HepG2 (cell line): ENCODE measurements around the gene EYA2. TPM values are rescaled to one million over a fixed set of nuclear protein-coding genes. Genes with fewer than 3 reads are reported as not detected.

Source experiments
- ATAC-seq: fragments of 200-7000 bp; cut with Tn5 transposase; 3 replicates; pipeline ENCODE4 v1.9.1; 2020; ENCODE audit warnings: mild to moderate bottlenecking, moderate library complexity
- BruUV-seq: library from RNA; stranded (reverse); fragments of 400-500 nt; replicated peaks from 2 replicates; lab custom pipeline; 2021; lab: Mats Ljungman, UMichigan
- CTCF ChIA-PET: fragments of 300-600 bp; formaldehyde crosslinking; extraction: SDS; loops from one replicate; lab custom pipeline; 2021; ENCODE audit warnings: low total read pairs, inconsistent platforms, low intra/inter-chr PET ratio; lab: Yijun Ruan, JAX
- POLR2A ChIA-PET: fragments of 350-600 bp; sonication (Branson Sonifier 250); formaldehyde crosslinking; loops from one replicate; lab custom pipeline; 2020; ENCODE audit warnings: antibody characterized with exemption, inconsistent platforms; lab: Yijun Ruan, JAX
- DNase-seq: peaks from one replicate; pipeline ENCODE4 v3.0.0-alpha.2; 2015; ENCODE audit warnings: low spot score
- FAIRE-seq: peaks from 3 replicates; lab custom pipeline; 2011; peaks lifted over from hg19 to GRCh38; lab: Jason Lieb, UNC
- H2AFZ ChIP-seq: one replicate; pipeline ENCODE4 v1.6.1; 2011; ENCODE audit warnings: low read length, inconsistent platforms
- H3K27ac ChIP-seq: fragments of 300-600 bp; 3 replicates; pipeline ENCODE4 v1.8.0; 2011; ENCODE audit warnings: mixed run types, mild to moderate bottlenecking, mixed read lengths, low read length, inconsistent platforms; ENCODE audit not compliant: insufficient read depth; ENCODE audit errors: extremely low read length
- H3K27me3 ChIP-seq, 2 experiments: fragments of 200-600 bp in 1 of 2; 2 replicates in 1 of 2; 3 replicates in 1 of 2; pipeline versions ENCODE4 v1.6.0 to v1.8.0; 2011; ENCODE audit warnings: low read length in 2 of 2, mild to moderate bottlenecking in 2 of 2, moderate library complexity in 2 of 2, inconsistent platforms in 1 of 2; ENCODE audit not compliant: insufficient read depth in 2 of 2, control insufficient read depth in 1 of 2
- H3K36me3 ChIP-seq, 2 experiments: fragments of 200-600 bp in 1 of 2; replicated peaks in 1 of 2; 2 replicates in 1 of 2; 3 replicates in 1 of 2; pipeline versions ENCODE4 v1.5.1 to v1.8.0; 2011; ENCODE audit warnings: low read length in 2 of 2, inconsistent platforms in 1 of 2; ENCODE audit not compliant: insufficient read depth in 2 of 2, control insufficient read depth in 1 of 2
- H3K4me1 ChIP-seq: 2 replicates; pipeline ENCODE4 v1.5.1; 2012; ENCODE audit warnings: low read length, inconsistent platforms; ENCODE audit not compliant: insufficient read depth
- H3K4me2 ChIP-seq: 2 replicates; pipeline ENCODE4 v1.6.0; 2011; ENCODE audit warnings: low read depth, low read length, inconsistent platforms
- H3K4me3 ChIP-seq, 3 experiments: fragments of 200-600 bp in 1 of 3; sonication (generic), shearing (Covaris generic) in 1 of 3; replicated peaks in 1 of 3; 2 replicates each; pipeline ENCODE4 v1.5.1; 2011 to 2016; ENCODE audit warnings: low read length in 3 of 3, inconsistent platforms in 2 of 3, low read depth in 2 of 3, mild to moderate bottlenecking in 2 of 3, control low read depth in 1 of 3, mixed read lengths in 1 of 3; ENCODE audit not compliant: insufficient read depth in 1 of 3
- H3K79me2 ChIP-seq: one replicate; pipeline ENCODE4 v1.6.1; 2011; ENCODE audit warnings: low read length, inconsistent platforms; ENCODE audit not compliant: insufficient read depth
- H3K9ac ChIP-seq: 2 replicates; pipeline ENCODE4 v1.6.0; 2011; ENCODE audit warnings: mild to moderate bottlenecking, low read depth, low read length, inconsistent platforms; ENCODE audit not compliant: insufficient read depth
- H3K9me3 ChIP-seq: 2 replicates; pipeline ENCODE4 v1.5.1; 2012; ENCODE audit warnings: mild to moderate bottlenecking, low read length
- H4K20me1 ChIP-seq: 2 replicates; pipeline ENCODE4 v1.6.0; 2011; ENCODE audit warnings: inconsistent platforms, mild to moderate bottlenecking, low read length, moderate library complexity; ENCODE audit not compliant: insufficient read depth
- DR1 ChIP-seq: sonication (generic); formaldehyde crosslinking; IDR thresholded peaks from 2 replicates; pipeline ENCODE4 v1.8.0; 2021; ENCODE audit warnings: mild to moderate bottlenecking, missing genetic modification reagents, inconsistent platforms
- FOXP1 ChIP-seq, 2 experiments: fragments of 450-650 bp in 1 of 2; IDR thresholded peaks; 2 replicates each; pipeline ENCODE4 v1.6.1; 2017 to 2018; ENCODE audit warnings: antibody characterized with exemption in 1 of 2
- RBAK ChIP-seq: sonication (generic); formaldehyde crosslinking; IDR thresholded peaks from 2 replicates; pipeline ENCODE4 v1.5.1; 2020; ENCODE audit warnings: mild to moderate bottlenecking, missing genetic modification reagents
- TOPORS ChIP-seq: sonication (generic); formaldehyde crosslinking; IDR thresholded peaks from 2 replicates; pipeline ENCODE4 v1.8.0; 2023; ENCODE audit warnings: mild to moderate bottlenecking, missing genetic modification reagents
- ZBTB21 ChIP-seq: sonication (generic); formaldehyde crosslinking; IDR thresholded peaks from 2 replicates; pipeline ENCODE4 v1.4.0; 2020; ENCODE audit warnings: missing genetic modification reagents
- ZBTB3 ChIP-seq: sonication (generic); formaldehyde crosslinking; IDR thresholded peaks from 2 replicates; pipeline ENCODE4 v1.4.0; 2020; ENCODE audit warnings: low read depth, mild to moderate bottlenecking, moderate library complexity, missing genetic modification reagents, borderline replicate concordance
- ZFX ChIP-seq: sonication (generic); formaldehyde crosslinking; IDR thresholded peaks from 2 replicates; pipeline ENCODE4 v1.4.0; 2020; ENCODE audit warnings: mild to moderate bottlenecking, low read depth, missing genetic modification reagents, moderate library complexity
- ZNF101 ChIP-seq: sonication (generic); formaldehyde crosslinking; IDR thresholded peaks from 2 replicates; pipeline ENCODE4 v1.4.0; 2020; ENCODE audit warnings: mild to moderate bottlenecking, low read depth, missing genetic modification reagents, borderline replicate concordance
- ZNF124 ChIP-seq: sonication (generic); formaldehyde crosslinking; IDR thresholded peaks from 2 replicates; pipeline ENCODE4 v1.4.0; 2020; ENCODE audit warnings: missing genetic modification reagents
- ZNF292 ChIP-seq: sonication (generic); formaldehyde crosslinking; IDR thresholded peaks from 2 replicates; pipeline ENCODE4 v1.8.1; 2022; ENCODE audit warnings: mild to moderate bottlenecking, low read depth, missing genetic modification reagents, borderline replicate concordance
- ZNF569 ChIP-seq: sonication (generic); formaldehyde crosslinking; IDR thresholded peaks from 2 replicates; pipeline ENCODE4 v1.5.0; 2020; ENCODE audit warnings: mild to moderate bottlenecking, missing genetic modification reagents, moderate library complexity, borderline replicate concordance
- ZNF724P ChIP-seq: sonication (generic); formaldehyde crosslinking; IDR thresholded peaks from 2 replicates; pipeline ENCODE4 v1.8.0; 2022; ENCODE audit warnings: missing genetic modification reagents, borderline replicate concordance
- WGBS: methylation state at CpG from one replicate; pipeline ENCODE4 v1.1.6; 2017; ENCODE audit warnings: low lambda C conversion rate; 5-methylcytosine and 5-hydroxymethylcytosine counted together
- in situ Hi-C: cut with HindIII; loops from 2 replicates; pipeline ENCODE4 v1.10.0; 2017; ENCODE audit warnings: low pct_unique_long_range_greater_than_20kb; ENCODE audit not compliant: extremely low pct_ligation_motif_present
- intact Hi-C: fragments of 100-400 bp; cut with micrococcal nuclease; formaldehyde crosslinking; loops from one replicate; pipeline ENCODE4 v1.10.0; 2022; ENCODE audit not compliant: unreplicated experiment
- polyA plus RNA-seq, 8 experiments: library from polyadenylated mRNA; depleted of rRNA in 3 of 8; stranded (reverse) in 7 of 8; unstranded in 1 of 8; fragments of >200 nt; fragmentation: Illumina TruSeq in 4 of 8; extraction: Trizol in 4 of 8; gene quantifications; 2 replicates each; pipeline versions ENCODE4 v1.2.1 to v1.2.3, GENCODE V29; 2011 to 2016; ENCODE audit warnings: low read depth in 4 of 8, missing spikeins in 1 of 8, mixed read lengths in 1 of 8; ENCODE audit not compliant: insufficient read depth in 1 of 8
- total RNA-seq, 5 experiments: library from RNA; depleted of rRNA; stranded (reverse); fragments of >200 nt; fragmentation: Illumina TruSeq; extraction: Trizol; gene quantifications; 2 replicates each; pipeline ENCODE4 v1.2.3, GENCODE V29; 2016; ENCODE audit warnings: low read depth in 1 of 5
- TF ChIP-seq, protein P1 (sequence below): sonication (generic); formaldehyde crosslinking; IDR thresholded peaks from 2 replicates; pipeline ENCODE4 v1.5.0; 2020; ENCODE audit warnings: mild to moderate bottlenecking, missing genetic modification reagents, borderline replicate concordance

EYA2 gene
- total and polyA plus RNA-seq, 2 of the 13 experiments (the other 11 are each of a cell fraction or from before 2014, with no cell fraction given): not detected

GRCh38 chr20:47136782-47137181 lies 242.1 kb downstream of the EYA2 start:
- TF ChIP-seq FOXP1 (IDR thresholded peaks at IDR 0.05) (no peak), FOXP1 (CRISPR knock-in tag; IDR thresholded peaks at IDR 0.05) (no peak), RBAK (CRISPR knock-in tag) (no peak), ZNF724P (CRISPR knock-in tag) (no peak), ZNF292 (CRISPR knock-in tag) (no peak), TOPORS (no peak), ZBTB21 (CRISPR knock-in tag) (no peak)
- intact Hi-C loops: no loop called here
- BruUV-seq: no TSS peak
- H3K4me3 ChIP-seq: no peak overlapping the region
- DNase-seq (no peak), ATAC-seq (no peak), FAIRE-seq (no peak)
- 39% methylated on average over 6 of the region's 6 CpGs for WGBS
- H3K4me2 ChIP-seq: no peak overlapping the region
- H3K9ac ChIP-seq: no peak overlapping the region
- H3K36me3 ChIP-seq: no peaks in the 10 kb centered on the region
- CTCF ChIA-PET: no interaction called here
- H3K27me3 ChIP-seq: peaks cover 2 to 6% of the 10 kb centered on the region in 2 experiments; a peak in 1 of 5 replicates
- H3K9me3 ChIP-seq: 0 out of 2 replicates have a peak, but pooled peaks cover 5% of the 10 kb centered on the region
- in situ Hi-C loops: no loop called here
- POLR2A ChIA-PET: no interaction called here
- H3K4me1 ChIP-seq: no peaks in the 10 kb centered on the region
- H4K20me1 ChIP-seq: no peaks in the 10 kb centered on the region
- H3K79me2 ChIP-seq: no peaks in the 10 kb centered on the region
- H3K27ac ChIP-seq: no peak overlapping the region
- no peak overlapping the region for H2AFZ ChIP-seq

GRCh38 chr20:47137231-47137870 lies 242.7 kb downstream of the EYA2 start:
- FAIRE-seq: peak; percentile 26
- intact Hi-C loops: no loop called here
- TF ChIP-seq ZNF124 (CRISPR knock-in tag): no peak
- TF ChIP-seq, protein P1, sequence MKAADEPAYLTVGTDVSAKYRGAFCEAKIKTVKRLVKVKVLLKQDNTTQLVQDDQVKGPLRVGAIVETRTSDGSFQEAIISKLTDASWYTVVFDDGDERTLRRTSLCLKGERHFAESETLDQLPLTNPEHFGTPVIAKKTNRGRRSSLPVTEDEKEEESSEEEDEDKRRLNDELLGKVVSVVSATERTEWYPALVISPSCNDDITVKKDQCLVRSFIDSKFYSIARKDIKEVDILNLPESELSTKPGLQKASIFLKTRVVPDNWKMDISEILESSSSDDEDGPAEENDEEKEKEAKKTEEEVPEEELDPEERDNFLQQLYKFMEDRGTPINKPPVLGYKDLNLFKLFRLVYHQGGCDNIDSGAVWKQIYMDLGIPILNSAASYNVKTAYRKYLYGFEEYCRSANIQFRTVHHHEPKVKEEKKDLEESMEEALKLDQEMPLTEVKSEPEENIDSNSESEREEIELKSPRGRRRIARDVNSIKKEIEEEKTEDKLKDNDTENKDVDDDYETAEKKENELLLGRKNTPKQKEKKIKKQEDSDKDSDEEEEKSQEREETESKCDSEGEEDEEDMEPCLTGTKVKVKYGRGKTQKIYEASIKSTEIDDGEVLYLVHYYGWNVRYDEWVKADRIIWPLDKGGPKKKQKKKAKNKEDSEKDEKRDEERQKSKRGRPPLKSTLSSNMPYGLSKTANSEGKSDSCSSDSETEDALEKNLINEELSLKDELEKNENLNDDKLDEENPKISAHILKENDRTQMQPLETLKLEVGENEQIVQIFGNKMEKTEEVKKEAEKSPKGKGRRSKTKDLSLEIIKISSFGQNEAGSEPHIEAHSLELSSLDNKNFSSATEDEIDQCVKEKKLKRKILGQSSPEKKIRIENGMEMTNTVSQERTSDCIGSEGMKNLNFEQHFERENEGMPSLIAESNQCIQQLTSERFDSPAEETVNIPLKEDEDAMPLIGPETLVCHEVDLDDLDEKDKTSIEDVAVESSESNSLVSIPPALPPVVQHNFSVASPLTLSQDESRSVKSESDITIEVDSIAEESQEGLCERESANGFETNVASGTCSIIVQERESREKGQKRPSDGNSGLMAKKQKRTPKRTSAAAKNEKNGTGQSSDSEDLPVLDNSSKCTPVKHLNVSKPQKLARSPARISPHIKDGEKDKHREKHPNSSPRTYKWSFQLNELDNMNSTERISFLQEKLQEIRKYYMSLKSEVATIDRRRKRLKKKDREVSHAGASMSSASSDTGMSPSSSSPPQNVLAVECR (CRISPR knock-in tag): no peak
- no peak for TF ChIP-seq ZBTB3 (CRISPR knock-in tag)
- no peak for TF ChIP-seq ZNF101 (CRISPR knock-in tag)
- TF ChIP-seq ZNF569 (CRISPR knock-in tag): no peak
- no peak for TF ChIP-seq DR1 (CRISPR knock-in tag)
- no peak for TF ChIP-seq ZFX (CRISPR knock-in tag)

More at GRCh38 chr20:47137231-47137870, 242.7 kb downstream of the EYA2 start:
- no TSS peak for BruUV-seq
- no peak for ATAC-seq
- no peaks in the 10 kb centered on the region for H3K79me2 ChIP-seq
- CTCF ChIA-PET: no interaction called here
- peaks cover 2 to 5% of the 10 kb centered on the region in 2 experiments; a peak in 1 of 5 replicates for H3K27me3 ChIP-seq
- no peaks in the 10 kb centered on the region for H3K36me3 ChIP-seq
- H3K4me2 ChIP-seq: no peak overlapping the region
- WGBS: 31% methylated on average over 4 of the region's 4 CpGs
- 0 out of 2 replicates have a peak, but pooled peaks cover 5% of the 10 kb centered on the region for H3K9me3 ChIP-seq
- no peaks in the 10 kb centered on the region for H3K4me1 ChIP-seq
- in situ Hi-C loops: no loop called here
- H4K20me1 ChIP-seq: no peaks in the 10 kb centered on the region
- H3K27ac ChIP-seq: no peak overlapping the region
- H3K4me3 ChIP-seq: no peak overlapping the region
- H3K9ac ChIP-seq: no peak overlapping the region
- DNase-seq: no peak
- POLR2A ChIA-PET: no interaction called here
- H2AFZ ChIP-seq: no peak overlapping the region
